K562 (cell line): ENCODE results near the gene OTX2. TPM values are rescaled to one million over a fixed set of nuclear protein-coding genes. Genes with fewer than 3 reads are reported as not detected.

Experiments used
- ATAC-seq: fragments of 200-7000 bp; cut with Tn5 transposase; 3 replicates; pipeline ENCODE4 v1.9.1; 2020; ENCODE audit warnings: moderate library complexity
- BruUV-seq: library from RNA; stranded (reverse); fragments of 400-500 nt; replicated peaks from 2 replicates; lab custom pipeline; 2021; lab: Mats Ljungman, UMichigan
- CTCF ChIA-PET: fragments of 300-600 bp; formaldehyde crosslinking; extraction: SDS; loops from one replicate; lab custom pipeline; 2021; ENCODE audit warnings: low intra/inter-chr PET ratio; lab: Yijun Ruan, JAX
- POLR2A ChIA-PET: fragments of 300-600, 350-650 bp; sonication (Branson Sonifier 250); formaldehyde crosslinking; extraction: SDS; loops from one replicate; lab custom pipeline; 2021; ENCODE audit warnings: antibody characterized with exemption, inconsistent platforms; lab: Yijun Ruan, JAX
- DNase-seq, 4 experiments: peaks; one replicate each; pipeline versions ENCODE4 v3.0.0 to v3.0.0-alpha.2; 2011 to 2018; ENCODE audit warnings: low spot score in 3 of 4, mixed read lengths in 3 of 4; ENCODE audit errors: extremely low read depth in 1 of 4
- FAIRE-seq: peaks from 2 replicates; lab custom pipeline; 2011; peaks lifted over from hg19 to GRCh38; lab: Jason Lieb, UNC
- H2AFZ ChIP-seq: 2 replicates; pipeline ENCODE4 v1.6.0; 2011; ENCODE audit warnings: low read depth, low read length, control low read depth, inconsistent platforms
- H3K27ac ChIP-seq: fragments of 200-600 bp; 3 replicates; pipeline ENCODE4 v1.8.0; 2011; ENCODE audit warnings: low read depth, mild to moderate bottlenecking, control low read depth, inconsistent platforms, low read length, moderate library complexity, mixed read lengths; ENCODE audit errors: extremely low read depth
- H3K27me3 ChIP-seq, 2 experiments: fragments of 300-600 bp in 1 of 2; 2 replicates in 1 of 2; 3 replicates in 1 of 2; pipeline versions ENCODE4 v1.6.0 to v1.8.0; 2011; ENCODE audit warnings: inconsistent platforms in 2 of 2, low read length in 2 of 2, mild to moderate bottlenecking in 1 of 2, mixed read lengths in 1 of 2, moderate library complexity in 1 of 2; ENCODE audit not compliant: control insufficient read depth in 2 of 2, insufficient read depth in 2 of 2
- H3K36me3 ChIP-seq: fragments of 300-600 bp; 3 replicates; pipeline ENCODE4 v1.8.0; 2011; ENCODE audit warnings: mild to moderate bottlenecking, low read length, inconsistent platforms; ENCODE audit not compliant: control insufficient read depth, insufficient read depth
- H3K4me1 ChIP-seq, 2 experiments: fragments of 200-600 bp in 1 of 2; replicated peaks in 1 of 2; 2 replicates in 1 of 2; 3 replicates in 1 of 2; pipeline versions ENCODE4 v1.5.1 to v1.8.0; 2011; ENCODE audit warnings: inconsistent platforms in 2 of 2, low read length in 2 of 2, mild to moderate bottlenecking in 1 of 2, mixed read lengths in 1 of 2, moderate library complexity in 1 of 2; ENCODE audit not compliant: control insufficient read depth in 2 of 2, insufficient read depth in 2 of 2
- H3K4me2 ChIP-seq: 2 replicates; pipeline ENCODE4 v1.6.1; 2011; ENCODE audit warnings: low read length, control low read depth, inconsistent platforms, mixed read lengths; ENCODE audit not compliant: insufficient read depth
- H3K4me3 ChIP-seq: fragments of 200-600 bp; sonication (generic), shearing (Covaris generic); 2 replicates; pipeline ENCODE4 v1.5.1; 2016; ENCODE audit warnings: control low read depth, inconsistent platforms
- H3K79me2 ChIP-seq: fragments of 200-600 bp; 3 replicates; pipeline ENCODE4 v1.8.0; 2011; ENCODE audit warnings: low read length, inconsistent platforms; ENCODE audit not compliant: control insufficient read depth, insufficient read depth
- H3K9ac ChIP-seq, 2 experiments: 2 replicates each; pipeline versions ENCODE4 v1.6.0 to v1.6.1; 2011; ENCODE audit warnings: low read depth in 2 of 2, low read length in 2 of 2, control low read depth in 1 of 2, inconsistent platforms in 1 of 2, mild to moderate bottlenecking in 1 of 2, mixed read lengths in 1 of 2; ENCODE audit not compliant: insufficient read depth in 1 of 2
- H3K9me1 ChIP-seq: one replicate; pipeline ENCODE4 v1.6.0; 2011; ENCODE audit warnings: inconsistent platforms, mild to moderate bottlenecking, low read length, moderate library complexity; ENCODE audit not compliant: control insufficient read depth, insufficient read depth
- H3K9me3 ChIP-seq: replicated peaks from 2 replicates; pipeline ENCODE4 v1.5.1; 2011; ENCODE audit warnings: low read depth, low read length, inconsistent platforms; ENCODE audit not compliant: control insufficient read depth, insufficient read depth
- H4K20me1 ChIP-seq: replicated peaks from 2 replicates; pipeline ENCODE4 v1.6.1; 2011; ENCODE audit warnings: low read length, inconsistent platforms, mixed read lengths; ENCODE audit not compliant: control insufficient read depth, insufficient read depth
- ADNP ChIP-seq: fragments of 200-800 bp; sonication (Bioruptor generic); IDR thresholded peaks from 2 replicates; pipeline ENCODE4 v1.6.1; 2016; ENCODE audit warnings: missing genetic modification characterization, missing compliant biosample characterization
- CBX1 ChIP-seq: sonication (generic); IDR thresholded peaks from 2 replicates; pipeline ENCODE4 v1.6.1; 2016; ENCODE audit warnings: antibody characterized with exemption, low read depth, mild to moderate bottlenecking
- CC2D1A ChIP-seq: fragments of 450-650 bp; IDR thresholded peaks from 2 replicates; pipeline ENCODE4 v1.6.1; 2017; ENCODE audit warnings: mild to moderate bottlenecking
- DDX20 ChIP-seq: fragments of 450-650 bp; IDR thresholded peaks from 2 replicates; pipeline ENCODE4 v1.6.1; 2016; ENCODE audit warnings: missing genetic modification characterization, low read depth, mild to moderate bottlenecking, missing compliant biosample characterization, moderate library complexity
- ETV1 ChIP-seq: fragments of 450-650 bp; conservative IDR thresholded peaks from 2 replicates; pipeline ENCODE4 v1.6.1; 2016; ENCODE audit warnings: missing genetic modification characterization, control low read depth, low read depth, missing compliant biosample characterization
- IFI16 ChIP-seq: fragments of 250-450 bp; sonication (Bioruptor Pico); IDR thresholded peaks from 2 replicates; pipeline ENCODE4 v2.1.2; 2022; ENCODE audit warnings: mild to moderate bottlenecking, inconsistent platforms
- JUND ChIP-seq, 2 experiments: IDR thresholded peaks; 2 replicates in 1 of 2; 3 replicates in 1 of 2; pipeline ENCODE4 v1.6.1; 2011; ENCODE audit warnings: borderline replicate concordance in 2 of 2, low read depth in 2 of 2, low read length in 2 of 2, improper control_type of control experiment in 1 of 2, missing biosample characterization in 1 of 2, missing genetic modification characterization in 1 of 2, missing genetic modification reagents in 1 of 2
- RBM34 ChIP-seq: fragments of 200-400 bp; formaldehyde crosslinking; IDR thresholded peaks from 2 replicates; pipeline ENCODE4 v1.6.1; 2018; ENCODE audit warnings: low read length, borderline replicate concordance; ENCODE audit not compliant: insufficient read depth
- U2AF2 ChIP-seq: fragments of 200-400 bp; formaldehyde crosslinking; optimal IDR thresholded peaks from 2 replicates; pipeline ENCODE3; 2017; ENCODE audit warnings: low read depth, mild to moderate bottlenecking, low read length
- YBX1 ChIP-seq: fragments of 450-650 bp; IDR thresholded peaks from 2 replicates; pipeline ENCODE4 v1.7.1; 2016; ENCODE audit warnings: mild to moderate bottlenecking
- ZNF133 ChIP-seq: fragments of 250-450 bp; sonication (Bioruptor Pico); IDR thresholded peaks from 2 replicates; pipeline ENCODE4 v1.4.0; 2020; ENCODE audit warnings: mild to moderate bottlenecking
- ZNF263 ChIP-seq: sonication (generic); formaldehyde crosslinking; IDR thresholded peaks from 2 replicates; pipeline ENCODE4 v1.8.0; 2022; ENCODE audit warnings: mild to moderate bottlenecking, missing genetic modification reagents, borderline replicate concordance
- WGBS: fragments of 100-300 bp; shearing (Covaris generic); methylation state at CpG from one replicate; pipeline ENCODE4 v1.1.6; 2016; ENCODE audit warnings: low coverage, mixed read lengths; ENCODE audit not compliant: insufficient coverage; ENCODE audit errors: missing lambda C conversion rate; 5-methylcytosine and 5-hydroxymethylcytosine counted together
- in situ Hi-C: fragments of 300-500 bp; cut with MboI; formaldehyde crosslinking; loops from 4 replicates; pipeline ENCODE4 v1.15.0; 2018; ENCODE audit warnings: inconsistent platforms, mixed read lengths
- intact Hi-C: fragments of 100-400 bp; cut with micrococcal nuclease; formaldehyde crosslinking; loops from 2 replicates; pipeline ENCODE4 v1.14.2; 2022
- polyA plus RNA-seq, 8 experiments: library from polyadenylated mRNA; depleted of rRNA in 4 of 8; stranded (reverse) in 5 of 8; unstranded in 3 of 8; fragments of >200 nt; fragmentation: Nextera tagmentation in 2 of 8; fragmentation: Illumina TruSeq in 1 of 8; extraction: Ambion mirVana in 2 of 8; extraction: Trizol in 1 of 8; gene quantifications; 2 replicates each; pipeline versions ENCODE4 v1.2.1 to v1.2.3, GENCODE V29; 2011 to 2014; ENCODE audit warnings: inconsistent platforms in 1 of 8, missing spikeins in 1 of 8
- total RNA-seq, 7 experiments: library from RNA; depleted of rRNA in 6 of 7; stranded (reverse); fragments of >200 nt in 6 of 7; fragmentation: Illumina TruSeq in 2 of 7; extraction: Trizol in 2 of 7; gene quantifications; 2 replicates each; pipeline versions ENCODE4 v1.2.1 to v1.2.3, GENCODE V29; 2011 to 2021; ENCODE audit warnings: low replicate concordance in 1 of 7
- TF ChIP-seq, protein P1 (sequence below), 2 experiments: fragments of 450-650 bp in 1 of 2; sonication (generic) in 1 of 2; formaldehyde crosslinking in 1 of 2; IDR thresholded peaks in 1 of 2; conservative IDR thresholded peaks in 1 of 2; 2 replicates each; pipeline versions ENCODE4 v1.6.1 to v1.8.1; 2016 to 2023; ENCODE audit warnings: mild to moderate bottlenecking in 2 of 2, moderate library complexity in 2 of 2, inconsistent platforms in 1 of 2, missing genetic modification reagents in 1 of 2

Gene OTX2
- total and polyA plus RNA-seq, 9 of the 15 experiments (the other 6 are each of a cell fraction or from before 2014, with no cell fraction given): not detected

DNA sequence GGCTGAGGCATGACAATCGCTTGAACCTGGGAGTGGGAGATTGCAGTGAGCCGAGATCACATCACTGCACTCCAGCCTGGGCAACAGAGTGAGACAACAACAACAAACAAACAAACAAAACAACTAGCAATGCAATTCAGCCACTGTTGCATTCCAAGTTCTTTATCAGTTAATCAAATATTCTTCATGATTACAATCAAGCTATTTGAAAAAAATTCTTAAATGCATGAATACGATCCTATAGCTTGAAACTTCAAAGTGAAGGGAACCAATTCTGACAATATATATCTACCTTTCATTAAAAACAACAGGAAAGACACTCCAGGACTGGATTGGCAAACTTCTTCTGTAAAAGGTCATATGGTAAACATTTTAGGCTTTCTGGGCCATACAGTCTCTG, 31.3 kb upstream of the OTX2 start:
- 0% methylated on average over 3 of the region's 3 CpGs for WGBS
- FAIRE-seq (no peak), ATAC-seq (no peak), DNase-seq (no peak)
- no peak overlapping the region for H3K9ac ChIP-seq
- no peak overlapping the region for H3K4me3 ChIP-seq
- no peak overlapping the region for H3K4me2 ChIP-seq
- no peaks in the 10 kb centered on the region for H3K79me2 ChIP-seq
- in situ Hi-C loops (no loop called here), intact Hi-C loops (no loop called here)
- BruUV-seq: no TSS peak
- ChIA-PET CTCF (no interaction called here), POLR2A (no interaction called here)
- peaks cover 3 to 8% of the 10 kb centered on the region in 2 experiments; a peak in 3 of 5 replicates for H3K27me3 ChIP-seq
- H3K4me1 ChIP-seq: no peaks in the 10 kb centered on the region
- H3K36me3 ChIP-seq: no peaks in the 10 kb centered on the region
- no peak overlapping the region for H3K27ac ChIP-seq
- no peaks in the 10 kb centered on the region for H3K9me1 ChIP-seq
- H4K20me1 ChIP-seq: no peaks in the 10 kb centered on the region
- TF ChIP-seq ETV1 (tag) (no peak), ZNF263 (CRISPR knock-in tag) (no peak), ZNF133 (CRISPR knock-in tag) (no peak), ADNP (no peak), DDX20 (tag) (no peak), CC2D1A (no peak), U2AF2 (no peak), RBM34 (no peak), YBX1 (no peak), IFI16 (CRISPR knock-in tag) (no peak), JUND (IDR thresholded peaks at IDR 0.05; ENCODE audit: borderline replicate concordance, low read depth, low read length) (no peak), JUND (tag; IDR thresholded peaks at IDR 0.05; ENCODE audit: borderline replicate concordance, low read depth, low read length) (no peak), CBX1 (no peak)
- TF ChIP-seq, protein P1, sequence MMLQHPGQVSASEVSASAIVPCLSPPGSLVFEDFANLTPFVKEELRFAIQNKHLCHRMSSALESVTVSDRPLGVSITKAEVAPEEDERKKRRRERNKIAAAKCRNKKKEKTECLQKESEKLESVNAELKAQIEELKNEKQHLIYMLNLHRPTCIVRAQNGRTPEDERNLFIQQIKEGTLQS (IDR thresholded peaks at IDR 0.05): no peak
- TF ChIP-seq, protein P1 (CRISPR knock-in tag; conservative IDR thresholded peaks at IDR 0.05): no peak
- TF ChIP-seq, all 486 proteins: peak for 0
- Histone ChIP-seq H3K9me3 (no peaks in the 10 kb centered on the region), H2AFZ (no peak overlapping the region)
